ENCODE results near the gene ENO3. TPM values are rescaled to one million over a fixed set of nuclear protein-coding genes. Genes with fewer than 3 reads are reported as not detected.

The ENO3 gene
- total RNA-seq, 1 experiment from 2014 or later, result not detected

GRCh38 chr17:4932756-4933155 lies 18.2 kb upstream of the ENO3 start:
- no peak for DNase-seq
- Histone ChIP-seq H3K27me3 (no peaks in the 10 kb centered on the region), H3K4me3 (no peak overlapping the region), H3K36me3 (peaks cover 4% of the 10 kb centered on the region), H3K9me3 (no peaks in the 10 kb centered on the region)

- Histone ChIP-seq H3K27me3 (no peaks in the 10 kb centered on the region), H3K9me3 (no peaks in the 10 kb centered on the region), H3K4me3 (no peak overlapping the region), H3K36me3 (peaks cover 4% of the 10 kb centered on the region)
- DNase-seq, result no peak
Observed at GRCh38 chr17:4933646-4934045, 17.3 kb upstream of the ENO3 start.

- Histone ChIP-seq H3K27me3 (no peaks in the 10 kb centered on the region), H3K9me3 (no peaks in the 10 kb centered on the region), H3K4me3 (no peak overlapping the region), H3K36me3 (peaks cover 4% of the 10 kb centered on the region)
- no peak for DNase-seq
Observed at GRCh38 chr17:4934173-4934979, 16.5 kb upstream of the ENO3 start.

- no peaks in the 10 kb centered on the region for H3K9me3 ChIP-seq
Observed at GRCh38 chr17:4935650-4936049, 15.3 kb upstream of the ENO3 start.

GRCh38 chr17:4936436-4936835 lies 14.5 kb upstream of the ENO3 start:
- Histone ChIP-seq H3K36me3 (peaks cover 4% of the 10 kb centered on the region), H3K9me3 (no peaks in the 10 kb centered on the region), H3K4me3 (no peak overlapping the region), H3K27me3 (no peaks in the 10 kb centered on the region)
- no peak for DNase-seq

More at GRCh38 chr17:4935650-4936049, 15.3 kb upstream of the ENO3 start:
- DNase-seq, result no peak
- Histone ChIP-seq H3K27me3 (no peaks in the 10 kb centered on the region), H3K4me3 (no peak overlapping the region), H3K36me3 (peaks cover 4% of the 10 kb centered on the region)

GRCh38 chr17:4937553-4937952 lies 13.4 kb upstream of the ENO3 start:
- Histone ChIP-seq H3K27me3 (no peaks in the 10 kb centered on the region), H3K4me3 (no peak overlapping the region), H3K36me3 (peaks cover 7% of the 10 kb centered on the region), H3K9me3 (no peaks in the 10 kb centered on the region)
- no peak for DNase-seq

- Histone ChIP-seq H3K4me3 (no peak overlapping the region), H3K36me3 (peaks cover 8% of the 10 kb centered on the region), H3K27me3 (no peaks in the 10 kb centered on the region), H3K9me3 (no peaks in the 10 kb centered on the region)
- no peak for DNase-seq
Observed at GRCh38 chr17:4938069-4938491, 12.8 kb upstream of the ENO3 start.

GRCh38 chr17:4938688-4939545 lies 12.0 kb upstream of the ENO3 start:
- Histone ChIP-seq H3K36me3 (peaks cover 17% of the 10 kb centered on the region), H3K9me3 (no peaks in the 10 kb centered on the region), H3K27me3 (no peaks in the 10 kb centered on the region), H3K4me3 (peak overlapping the region; percentile 70)
- DNase-seq, result no peak

- DNase-seq, result no peak
- Histone ChIP-seq H3K4me3 (peak overlapping the region; percentile 70), H3K9me3 (no peaks in the 10 kb centered on the region), H3K27me3 (no peaks in the 10 kb centered on the region), H3K36me3 (peaks cover 22% of the 10 kb centered on the region)
Observed at GRCh38 chr17:4939546-4939795, 11.4 kb upstream of the ENO3 start.

- Histone ChIP-seq H3K9me3 (no peaks in the 10 kb centered on the region), H3K36me3 (peaks cover 27% of the 10 kb centered on the region), H3K27me3 (no peaks in the 10 kb centered on the region)
Observed at GRCh38 chr17:4939796-4940554, 10.9 kb upstream of the ENO3 start, which contains the start of the genes RNF167 and SLC25A11. Gene RNF167, plus strand, starts transcription at chr17:4940268. Its CDS starts 642 bp downstream, at chr17:4940910. Gene SLC25A11, minus strand, starts transcription at chr17:4940046. Its CDS starts 136 bp downstream, at chr17:4939910.

GRCh38 chr17:4940555-4941318 lies 10.2 kb upstream of the ENO3 start:
- Histone ChIP-seq H3K27me3 (no peaks in the 10 kb centered on the region), H3K4me3 (peak overlapping the region; percentile 70), H3K9me3 (no peaks in the 10 kb centered on the region), H3K36me3 (peaks cover 35% of the 10 kb centered on the region)
- no peak for DNase-seq

More at GRCh38 chr17:4939796-4940554, 10.9 kb upstream of the ENO3 start, which contains the start of the genes RNF167 and SLC25A11:
- peak within 1 kb of the TSS; percentile 70 for H3K4me3 ChIP-seq
- DNase-seq, result peak; percentile 92

- Histone ChIP-seq H3K9me3 (no peaks in the 10 kb centered on the region), H3K4me3 (peak overlapping the region; percentile 70), H3K36me3 (peaks cover 40% of the 10 kb centered on the region), H3K27me3 (no peaks in the 10 kb centered on the region)
- no peak for DNase-seq
Observed at GRCh38 chr17:4941319-4941610, 9.7 kb upstream of the ENO3 start.

- Histone ChIP-seq H3K27me3 (no peaks in the 10 kb centered on the region), H3K4me3 (no peak overlapping the region), H3K9me3 (no peaks in the 10 kb centered on the region), H3K36me3 (peaks cover 51% of the 10 kb centered on the region)
- DNase-seq, result no peak
Observed at GRCh38 chr17:4942760-4943508, 8.0 kb upstream of the ENO3 start.

GRCh38 chr17:4944163-4944553 lies 6.8 kb upstream of the ENO3 start:
- DNase-seq, result no peak
- Histone ChIP-seq H3K36me3 (peaks cover 54% of the 10 kb centered on the region), H3K27me3 (no peaks in the 10 kb centered on the region), H3K4me3 (no peak overlapping the region), H3K9me3 (no peaks in the 10 kb centered on the region)

- no peak for DNase-seq
- Histone ChIP-seq H3K9me3 (no peaks in the 10 kb centered on the region), H3K27me3 (no peaks in the 10 kb centered on the region), H3K36me3 (peaks cover 54% of the 10 kb centered on the region), H3K4me3 (no peak overlapping the region)
Observed at GRCh38 chr17:4944554-4945175, 6.3 kb upstream of the ENO3 start.

Data from MG63 (cell line).